PFSK-1 (cell line): ENCODE data around the gene SCGB1D2.

Experiments
- POLR2AphosphoS5 ChIP-seq: IDR thresholded peaks from 2 replicates; pipeline ENCODE4 v1.6.1; 2012; ENCODE audit warnings: low read depth, mild to moderate bottlenecking, control low read depth, low read length, moderate library complexity
- REST ChIP-seq, 2 experiments: IDR thresholded peaks; 2 replicates each; pipeline versions ENCODE4 v1.6.1 to v1.8.0; 2011 to 2012; ENCODE audit warnings: low read depth in 2 of 2, low read length in 2 of 2, control low read depth in 1 of 2, inconsistent platforms in 1 of 2, mild to moderate bottlenecking in 1 of 2, moderate library complexity in 1 of 2; ENCODE audit not compliant: insufficient read depth in 1 of 2
- SIN3A ChIP-seq: IDR thresholded peaks from 2 replicates; pipeline ENCODE4 v1.6.1; 2012; ENCODE audit warnings: mild to moderate bottlenecking, low read length, moderate library complexity, borderline replicate concordance; ENCODE audit not compliant: insufficient read depth
- TAF1 ChIP-seq: IDR thresholded peaks from 2 replicates; pipeline ENCODE4 v1.6.1; 2012; ENCODE audit warnings: low read length, control low read depth, borderline replicate concordance; ENCODE audit not compliant: insufficient read depth

- TF ChIP-seq POLR2AphosphoS5 (no peak), TAF1 (no peak), REST (IDR thresholded peaks at IDR 0.05; ENCODE audit: insufficient read depth in 1 of 2, low read depth in 2 of 2, low read length in 2 of 2) (no peak), SIN3A (no peak)
Measured at GRCh38 chr11:62217191-62217748, 24.8 kb upstream of the SCGB1D2 start.
